Stimulated activated CD4-positive, alpha-beta T cell treated with anti-CD3 and anti-CD28 coated beads, Interleukin-12 subunit alpha, Interleukin-12 subunit beta, amount 100 ng/mL, for 24 hours (primary cell): ENCODE results near the gene CELF4.

Experiments
- DNase-seq, 2 experiments: peaks; one replicate each; pipeline ENCODE4 v3.0.0-alpha.2; 2020; ENCODE audit warnings: low read depth in 2 of 2

Gene CELF4

DNA sequence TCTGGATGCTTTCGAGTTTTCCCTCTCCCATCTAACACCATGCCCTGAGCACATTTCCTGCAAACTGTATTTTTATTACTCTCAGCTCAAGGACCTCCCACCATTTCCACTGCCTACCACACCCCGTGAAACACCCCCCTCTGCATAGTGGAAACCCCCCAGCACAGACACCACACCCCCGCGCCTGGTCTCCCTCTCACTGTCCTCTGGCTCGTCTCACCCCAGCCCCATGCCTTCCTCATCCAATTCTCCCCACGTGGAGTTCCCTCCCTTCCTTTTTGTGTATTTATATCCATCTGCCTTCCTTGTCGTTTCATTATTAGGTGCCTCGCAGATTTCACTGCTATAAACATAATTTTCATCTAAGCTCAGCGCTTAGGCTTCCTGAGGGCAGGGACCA lies 307.5 kb downstream of the CELF4 start:
- no peak for DNase-seq

DNA sequence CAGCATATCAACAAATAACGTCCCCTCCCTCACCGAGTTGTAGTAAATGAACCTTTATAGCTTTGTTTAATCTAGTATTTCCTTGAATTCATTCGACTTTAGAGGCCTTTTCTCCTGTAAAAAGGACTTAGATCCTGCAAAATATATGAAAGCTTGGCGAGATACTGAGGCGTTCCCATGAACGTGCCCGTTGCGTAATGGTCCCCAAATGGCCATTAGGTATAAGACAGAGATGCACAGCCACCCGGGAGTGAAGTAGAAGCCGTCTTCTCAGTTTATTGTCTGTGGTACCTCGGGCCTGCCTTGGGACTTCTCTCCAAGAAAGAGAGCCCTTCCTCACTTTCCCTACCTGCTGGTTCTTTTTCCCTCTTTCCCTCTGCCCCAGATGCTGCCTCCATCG lies 310.6 kb downstream of the CELF4 start:
- DNase-seq, result no peak

DNA sequence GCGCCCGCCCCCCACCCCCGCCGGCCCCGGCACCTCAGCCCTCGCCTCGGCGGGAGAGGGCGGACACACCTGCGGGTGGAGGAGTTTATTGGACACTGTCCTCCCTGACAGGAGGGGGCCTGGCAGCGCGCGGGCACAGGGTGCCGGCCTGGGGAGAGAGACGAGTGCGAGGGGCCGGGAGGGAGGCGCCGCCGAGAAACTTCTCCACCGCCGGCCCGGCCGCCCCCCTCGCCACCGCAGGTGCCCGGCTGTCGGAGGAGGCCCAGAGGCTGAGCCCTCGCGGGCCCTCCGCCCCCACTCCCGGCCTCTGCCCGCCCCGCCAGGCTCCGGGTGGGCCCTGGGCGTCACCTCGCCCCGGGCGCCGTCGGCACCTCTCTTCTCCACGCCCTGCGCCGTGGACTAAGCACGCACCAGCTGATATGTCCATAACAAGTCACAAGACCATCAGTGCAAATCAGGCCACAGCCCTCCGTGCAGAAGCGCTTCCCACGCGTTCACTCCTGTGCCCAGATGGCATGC lies 311.3 kb downstream of the CELF4 start:
- DNase-seq, result no peak

DNA sequence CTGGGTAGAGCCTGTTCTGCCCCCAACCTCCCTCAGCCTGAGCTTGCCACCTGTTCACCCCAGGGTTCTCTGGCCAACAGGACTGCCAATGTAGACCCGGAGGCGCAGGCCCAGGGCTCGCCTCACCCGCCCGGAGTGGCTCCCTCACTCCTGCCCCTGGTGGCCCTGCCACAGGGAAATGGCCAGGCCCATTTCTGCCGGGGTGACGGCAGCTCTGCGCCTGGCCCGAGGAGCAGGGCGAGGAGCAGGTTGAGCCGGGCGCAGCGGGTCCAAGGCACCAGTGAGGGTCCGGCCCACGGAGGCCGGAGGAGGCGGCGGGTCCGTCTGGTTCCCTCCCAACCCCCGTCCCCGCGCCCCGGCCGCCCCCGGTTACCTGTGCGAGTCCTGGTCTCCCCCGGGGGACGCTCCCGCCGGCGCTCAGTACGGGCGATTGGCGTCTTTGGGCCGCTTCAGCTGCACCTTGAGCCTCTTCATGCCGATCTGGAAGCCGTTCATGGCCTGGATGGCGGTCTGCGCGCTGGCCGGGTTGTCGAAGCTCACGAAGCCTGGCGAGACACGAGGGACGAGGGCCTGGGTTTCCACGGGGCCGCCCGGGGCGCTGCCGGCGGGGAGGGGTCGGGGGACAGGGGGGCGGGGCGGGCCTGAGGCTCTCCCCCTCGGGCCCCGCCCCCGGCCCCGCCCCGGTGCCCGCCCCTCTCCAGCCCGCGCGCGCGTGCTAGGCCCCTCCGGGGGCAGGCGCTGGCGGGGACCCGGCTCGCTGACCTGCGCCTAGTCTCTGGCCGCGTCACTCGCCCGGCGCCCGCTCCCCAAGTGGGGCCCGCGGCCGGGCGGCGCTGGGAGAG lies 312.0 kb downstream of the CELF4 start:
- no peak for DNase-seq

DNA sequence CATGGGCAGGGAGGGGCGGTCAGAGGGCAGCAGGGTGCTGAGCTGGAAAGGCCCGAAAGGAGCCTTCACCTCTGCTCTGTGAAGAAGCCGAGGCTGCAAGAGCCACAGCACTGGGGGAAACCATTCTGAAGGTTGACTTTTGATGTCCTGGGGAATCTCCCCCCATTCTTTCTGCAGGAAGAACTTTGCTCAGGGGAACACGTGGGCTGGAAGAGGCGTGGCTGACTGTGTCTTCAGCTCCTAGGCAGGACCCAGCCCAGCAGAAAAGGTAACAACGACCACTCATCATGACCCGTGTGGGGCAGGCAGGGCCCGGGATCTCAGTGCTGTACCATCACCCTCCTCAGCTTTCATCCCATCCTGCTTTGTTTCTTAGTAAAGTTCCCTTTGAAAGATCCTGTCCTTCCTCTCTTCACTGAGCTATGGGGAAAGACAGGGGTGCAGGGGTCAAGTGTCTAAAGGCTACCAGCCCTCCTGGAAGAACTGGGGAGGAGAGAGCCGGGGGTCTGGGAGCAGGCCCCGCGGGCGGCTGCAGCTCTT lies 312.7 kb downstream of the CELF4 start:
- no peak for DNase-seq

DNA sequence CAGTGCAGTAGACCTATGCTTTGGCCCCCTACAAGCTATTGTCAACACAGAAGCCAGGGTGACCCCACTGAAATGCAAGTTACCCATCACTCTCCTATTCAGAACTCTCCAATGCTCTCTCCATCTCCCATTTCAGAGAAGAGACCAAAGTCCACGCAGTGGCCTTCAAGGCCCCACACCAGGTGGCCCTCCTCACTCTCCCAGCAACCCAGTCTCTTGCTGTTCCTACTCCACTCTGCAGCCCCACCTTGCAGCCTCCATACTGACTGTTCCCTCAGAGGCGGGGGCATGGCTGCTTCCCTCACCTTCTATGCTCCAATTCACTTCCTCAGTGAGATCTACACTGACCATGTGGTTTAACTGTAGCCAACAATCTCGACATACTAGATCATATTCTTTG lies 313.3 kb downstream of the CELF4 start:
- DNase-seq, result no peak

DNA sequence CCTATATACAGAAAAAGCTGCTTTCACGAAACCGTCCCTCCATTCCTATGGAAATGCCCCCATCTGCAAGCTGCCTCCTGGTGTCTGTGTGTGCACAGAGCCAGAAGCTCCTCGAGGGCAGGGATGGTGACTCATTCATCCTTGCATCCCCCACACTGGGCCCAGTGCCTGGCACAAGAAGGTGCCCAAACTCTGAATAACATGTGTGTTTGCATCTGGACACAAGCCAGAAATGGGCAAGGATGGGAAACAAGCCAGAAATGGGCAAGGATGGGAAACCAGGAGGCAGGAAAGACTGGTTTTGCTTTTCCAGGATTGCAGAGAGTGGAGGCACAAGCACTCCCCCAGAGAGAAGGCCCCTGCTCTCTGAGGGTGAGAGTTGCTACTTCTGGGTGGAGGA lies 313.9 kb downstream of the CELF4 start:
- no peak for DNase-seq

DNA sequence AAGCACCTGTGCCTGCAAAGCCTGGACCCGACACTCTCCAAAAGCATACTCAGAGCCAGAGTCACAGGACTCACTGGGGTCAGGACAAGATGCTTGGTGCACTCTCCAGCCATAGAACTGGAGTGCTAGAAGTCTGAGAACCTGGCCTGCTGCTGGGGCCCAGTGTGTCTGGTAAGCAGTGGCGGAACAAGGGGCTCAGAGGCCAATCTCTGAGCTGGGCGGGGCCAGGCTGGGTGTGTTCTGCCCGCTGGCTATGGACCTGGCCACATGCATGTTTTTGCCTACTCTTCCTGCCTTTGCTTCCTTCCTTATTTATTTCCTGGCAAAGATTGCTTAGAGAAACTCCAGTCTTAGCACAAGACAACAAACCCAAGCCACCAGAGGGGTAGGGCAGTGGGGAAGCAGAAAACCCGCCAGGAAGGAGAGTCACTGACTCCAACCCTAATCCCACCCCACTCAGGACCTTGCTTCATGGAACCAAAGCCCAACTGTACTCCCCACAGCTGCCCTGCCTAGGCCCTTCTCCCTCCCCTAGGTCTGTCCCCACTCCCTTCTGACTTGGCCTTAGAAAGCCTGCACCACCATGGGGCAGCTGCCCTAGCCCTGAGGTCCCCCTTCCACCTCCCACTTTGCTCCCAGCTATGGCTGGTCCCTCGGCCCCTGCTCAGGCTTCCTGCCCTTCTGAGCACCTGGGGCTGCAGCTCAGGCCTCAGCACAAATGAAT lies 315.5 kb downstream of the CELF4 start:
- DNase-seq, result no peak

DNA sequence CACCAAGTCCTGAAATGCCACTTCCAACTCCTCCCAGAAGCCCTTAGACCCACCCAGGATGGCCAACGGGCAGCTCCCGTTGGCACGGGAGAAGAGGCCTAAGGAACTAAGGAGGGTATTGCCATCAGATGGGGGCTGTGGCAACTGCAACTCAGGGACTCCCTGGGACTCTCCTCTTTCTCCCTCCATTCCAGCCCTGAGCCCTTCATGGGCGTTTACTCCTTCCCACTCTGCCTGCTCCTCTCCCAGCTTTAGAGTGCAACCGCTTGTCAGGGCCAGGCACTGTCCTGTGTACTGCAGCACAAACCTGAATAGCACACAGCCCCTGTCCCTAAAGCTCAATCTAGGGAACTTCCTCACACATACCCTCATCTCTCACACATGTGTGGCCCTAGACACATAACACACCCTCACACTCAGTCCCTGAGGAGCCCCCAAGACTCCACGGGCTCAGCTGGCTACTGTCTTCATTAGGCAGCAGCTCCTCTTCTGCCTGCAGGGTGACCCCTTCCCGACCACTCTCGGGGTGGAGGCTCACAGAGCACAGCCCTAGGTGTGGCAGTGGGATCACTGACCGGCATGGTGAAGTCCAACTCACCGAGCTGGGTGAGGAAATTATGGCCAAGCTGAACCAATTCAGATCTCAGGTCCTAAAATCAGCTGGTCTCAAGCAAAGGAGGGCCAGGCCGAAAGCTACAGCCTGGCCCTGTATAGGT lies 316.3 kb downstream of the CELF4 start:
- DNase-seq, result no peak

DNA sequence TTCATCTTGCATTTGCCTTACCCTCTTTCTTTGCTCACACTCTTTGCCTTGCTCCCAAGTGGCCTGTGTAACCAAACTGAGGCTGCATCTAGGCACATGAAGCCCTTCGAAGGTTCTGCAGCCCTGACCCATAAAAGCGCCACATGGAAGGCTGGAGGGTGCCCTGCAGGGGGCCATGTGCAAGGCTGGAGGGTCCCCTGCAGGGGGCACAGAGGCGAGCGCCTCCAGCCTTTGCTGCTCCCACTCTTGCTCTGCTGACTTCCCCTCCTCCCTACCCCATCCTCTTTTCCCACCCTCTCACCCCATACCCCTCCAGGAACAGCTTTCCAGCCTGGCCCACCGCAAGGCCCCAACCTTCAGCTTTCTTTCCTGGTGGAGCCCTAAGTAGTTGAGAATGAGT lies 317.3 kb downstream of the CELF4 start:
- no peak for DNase-seq

DNA sequence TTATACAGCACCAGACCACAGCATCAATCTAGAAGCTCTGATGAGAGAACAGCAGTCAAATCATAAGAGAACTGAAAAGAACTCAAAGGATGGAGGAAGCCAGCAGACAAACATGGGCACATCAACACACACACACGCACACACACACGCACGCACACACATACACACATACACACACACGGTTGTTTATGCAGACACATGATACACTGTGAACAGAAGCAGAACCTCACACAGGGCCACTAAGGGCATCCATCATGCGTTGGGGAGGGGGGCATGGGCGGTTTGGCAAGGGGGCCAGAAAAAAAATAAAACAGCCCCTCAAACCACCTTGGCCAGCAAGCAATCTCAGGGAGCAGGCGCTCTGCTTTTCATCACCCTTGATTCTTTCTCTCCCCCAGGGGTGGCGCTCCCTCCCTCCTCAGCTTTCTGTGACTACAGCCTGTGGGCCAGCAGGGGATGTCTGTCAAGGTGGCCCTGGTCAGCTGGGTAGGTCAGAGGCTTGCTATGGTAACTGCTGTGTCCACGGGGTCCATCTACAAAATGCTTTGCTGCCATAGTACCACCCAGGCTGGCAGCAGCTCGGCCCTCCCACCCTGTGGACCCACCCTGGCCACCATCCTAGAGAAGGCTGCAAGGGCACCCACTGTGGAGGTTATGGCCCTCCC lies 318.0 kb downstream of the CELF4 start:
- DNase-seq, result no peak

DNA sequence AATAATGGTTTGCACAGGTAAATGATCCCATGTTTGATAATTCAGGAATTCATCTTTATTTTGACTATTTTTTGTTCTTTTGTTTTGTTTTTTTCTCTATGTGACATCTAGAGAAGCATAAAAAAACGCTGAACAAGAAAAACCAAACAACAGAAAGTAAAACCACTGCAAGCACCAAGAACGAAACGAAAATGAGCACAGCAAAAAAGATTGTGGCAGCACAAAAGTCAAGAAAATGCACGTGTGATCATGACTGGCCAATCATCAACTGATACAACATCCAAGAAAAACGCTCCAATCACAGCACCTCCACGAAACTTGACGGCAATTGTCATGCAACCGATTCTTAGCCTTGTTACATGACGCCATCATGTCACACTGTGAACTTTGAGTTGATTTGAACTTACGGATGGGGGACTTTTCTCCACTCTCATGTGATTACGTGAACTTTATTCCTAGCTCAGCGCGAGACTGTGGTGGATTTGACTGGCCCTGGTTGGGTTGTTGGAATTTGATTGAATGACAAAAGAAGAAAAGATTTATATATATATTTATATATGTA lies 318.7 kb downstream of the CELF4 start:
- DNase-seq, result no peak

DNA sequence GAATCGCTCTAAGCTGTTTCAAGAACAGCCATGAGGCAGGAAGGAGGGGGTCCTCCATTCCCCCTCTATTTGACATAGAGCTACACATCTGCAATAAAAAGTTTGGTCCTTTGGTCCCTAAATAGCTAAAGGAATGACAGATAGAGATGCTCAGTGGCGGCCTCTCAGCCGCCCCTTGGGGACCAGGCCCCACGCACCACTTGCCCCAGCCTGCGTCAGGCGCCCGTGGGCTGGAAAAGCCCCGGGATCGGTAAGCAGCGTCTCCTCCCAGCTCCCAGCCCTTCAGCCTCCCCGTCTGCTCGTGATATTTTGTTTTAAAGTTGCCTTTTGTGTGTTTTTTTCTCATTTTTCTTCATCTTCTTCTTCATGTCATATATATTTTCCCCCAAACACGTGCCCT lies 321.0 kb downstream of the CELF4 start:
- DNase-seq, result no peak

DNA sequence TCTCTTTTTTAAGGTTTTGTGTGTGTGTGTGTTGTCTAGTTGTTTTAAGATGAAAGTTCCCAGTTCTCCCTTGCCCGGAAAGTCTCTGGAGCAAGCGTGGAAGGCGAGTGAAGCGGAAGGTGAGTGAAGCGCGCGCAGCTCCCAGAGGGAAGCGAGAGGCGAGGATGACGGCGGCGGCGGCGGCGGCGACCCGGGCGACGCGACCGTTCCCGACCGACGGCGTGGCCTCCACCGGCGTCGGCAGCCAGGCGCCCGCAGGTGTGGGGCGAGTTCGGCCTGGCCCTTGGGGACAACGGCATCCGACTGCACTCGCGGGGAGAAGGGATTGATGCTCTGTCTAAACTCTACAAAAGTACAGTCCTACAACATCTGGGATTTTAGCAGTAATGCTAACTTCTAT lies 321.9 kb downstream of the CELF4 start:
- no peak for DNase-seq

DNA sequence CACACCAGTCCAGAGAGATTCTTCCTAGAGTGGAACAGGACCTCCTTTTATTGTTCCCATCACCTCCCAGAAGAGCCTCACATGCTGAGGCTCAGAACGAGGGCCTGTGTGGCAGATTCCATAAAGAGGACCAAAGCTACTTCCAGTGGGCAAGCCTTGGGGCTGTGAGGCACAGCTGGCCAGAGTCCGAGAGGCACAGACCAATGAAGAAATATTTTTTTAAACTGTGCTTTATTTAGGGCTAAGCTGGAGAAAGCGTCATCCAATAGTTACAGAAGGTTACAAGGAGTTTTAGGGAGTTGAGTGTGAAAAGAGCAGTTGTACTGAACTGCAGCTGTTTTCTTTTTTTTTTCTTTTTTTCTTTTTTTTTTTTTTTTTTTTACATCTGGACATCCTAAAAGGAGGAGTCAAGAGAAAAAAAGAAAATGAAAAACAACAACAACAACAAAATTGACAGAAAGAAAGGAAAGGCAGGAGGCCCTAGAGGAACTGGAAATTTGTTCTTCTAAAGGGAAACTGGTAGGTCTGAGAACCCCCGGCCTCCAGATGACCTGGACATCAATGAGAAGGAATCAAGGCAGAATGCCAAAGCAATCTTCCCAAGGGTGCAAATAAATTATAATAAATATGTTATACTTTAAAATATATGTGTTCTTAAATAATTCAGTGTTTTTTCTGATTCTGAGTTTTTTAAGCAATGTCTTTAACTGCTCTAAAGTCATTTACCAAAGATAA lies 322.6 kb downstream of the CELF4 start:
- no peak for DNase-seq

DNA sequence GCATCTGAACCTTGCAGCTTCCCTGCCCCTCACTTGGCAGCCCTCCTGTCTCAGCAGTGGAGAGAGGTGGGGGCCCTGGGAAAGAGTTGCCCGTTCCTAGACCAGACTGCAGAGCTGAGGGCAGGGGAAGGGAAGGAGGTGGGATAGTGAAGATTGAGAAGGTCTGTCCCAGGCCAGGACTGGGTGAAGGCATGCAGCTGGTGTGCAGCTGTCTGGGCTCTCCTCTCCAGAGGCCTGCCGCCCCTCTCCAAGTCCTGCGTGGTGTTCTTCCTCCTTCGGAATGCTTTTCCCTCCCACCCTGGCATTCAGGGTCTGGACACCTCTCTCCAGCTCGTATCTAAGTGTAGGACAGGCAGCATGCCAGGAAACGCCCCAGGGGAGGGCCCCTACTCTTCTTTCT lies 323.5 kb downstream of the CELF4 start:
- no peak for DNase-seq

DNA sequence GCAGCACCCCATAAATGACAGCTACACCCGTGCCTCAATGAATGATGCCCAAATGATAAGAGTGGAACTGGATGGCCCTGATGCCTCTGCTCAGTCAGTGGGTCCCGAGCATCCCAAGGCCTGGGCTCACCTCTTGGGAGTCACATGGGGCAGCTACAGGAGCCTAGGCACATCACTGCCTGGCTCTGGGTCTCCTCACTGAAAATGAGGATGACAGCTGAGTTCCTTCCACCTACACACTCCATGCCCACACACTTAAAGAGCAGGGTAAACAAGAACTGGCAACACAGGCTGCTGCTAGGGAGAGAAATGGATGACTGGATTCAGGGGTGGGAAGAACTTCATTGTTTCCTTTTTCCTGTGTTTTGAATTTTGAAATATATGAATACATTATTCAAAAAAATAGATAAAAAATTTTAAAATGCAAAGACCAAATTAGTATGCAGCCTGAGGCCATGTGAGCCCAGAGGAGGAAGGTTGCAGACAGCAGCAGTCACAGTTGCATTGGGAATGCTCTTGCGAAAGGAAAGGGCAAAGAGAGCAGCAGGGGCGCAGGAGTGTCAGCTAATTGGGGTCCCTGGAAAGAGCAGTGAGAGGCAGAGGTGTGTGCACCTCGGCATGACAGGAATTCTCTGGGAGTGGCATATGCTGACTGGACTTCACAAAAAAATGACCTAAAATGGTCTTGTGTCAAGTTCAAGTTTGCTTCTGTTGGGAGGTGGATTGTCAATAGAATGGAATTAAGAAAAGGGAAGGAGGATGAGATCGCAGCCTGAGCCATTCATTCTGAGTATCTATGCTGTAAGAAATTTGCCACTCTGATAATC lies 327.1 kb downstream of the CELF4 start:
- DNase-seq, result no peak

DNA sequence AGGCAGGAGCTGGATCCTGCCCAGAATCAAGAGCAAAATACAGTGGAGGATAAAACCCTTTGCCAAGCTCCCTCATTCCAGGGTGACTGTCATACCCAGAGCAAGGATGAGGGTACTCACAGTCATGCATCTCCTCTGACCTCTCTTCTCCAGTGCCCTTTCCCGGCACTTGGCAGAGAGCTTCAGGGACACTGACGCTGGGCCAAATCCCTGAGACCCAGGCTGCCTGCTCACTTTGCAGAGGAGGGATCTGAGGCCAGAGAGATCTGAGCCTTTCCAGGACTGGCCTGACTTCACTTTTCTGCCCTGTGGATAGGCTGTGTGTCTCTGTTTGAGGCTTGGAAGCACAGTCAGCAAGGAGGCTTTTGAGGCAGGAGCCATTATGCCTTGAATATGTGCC lies 330.0 kb downstream of the CELF4 start:
- DNase-seq, result no peak

DNA sequence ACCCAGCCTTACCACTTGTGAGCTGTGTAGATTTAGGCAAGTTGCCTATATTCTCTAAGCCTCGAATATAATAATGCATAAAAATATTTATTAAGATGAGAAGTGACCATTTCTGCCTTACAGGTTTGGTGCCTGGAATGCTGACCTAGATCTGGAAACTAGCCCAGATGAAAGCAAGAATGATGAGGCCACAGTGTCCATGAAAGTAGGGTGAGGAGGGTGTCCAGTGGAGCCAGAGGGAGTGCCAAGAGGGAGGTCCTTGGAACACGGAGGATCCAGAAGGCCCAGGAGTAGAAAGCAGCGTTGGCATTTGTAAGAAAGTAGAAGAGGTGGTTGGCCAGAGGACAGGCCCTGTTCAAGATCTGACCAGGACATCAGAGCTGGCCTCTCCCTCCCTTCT lies 334.3 kb downstream of the CELF4 start:
- DNase-seq, result no peak

DNA sequence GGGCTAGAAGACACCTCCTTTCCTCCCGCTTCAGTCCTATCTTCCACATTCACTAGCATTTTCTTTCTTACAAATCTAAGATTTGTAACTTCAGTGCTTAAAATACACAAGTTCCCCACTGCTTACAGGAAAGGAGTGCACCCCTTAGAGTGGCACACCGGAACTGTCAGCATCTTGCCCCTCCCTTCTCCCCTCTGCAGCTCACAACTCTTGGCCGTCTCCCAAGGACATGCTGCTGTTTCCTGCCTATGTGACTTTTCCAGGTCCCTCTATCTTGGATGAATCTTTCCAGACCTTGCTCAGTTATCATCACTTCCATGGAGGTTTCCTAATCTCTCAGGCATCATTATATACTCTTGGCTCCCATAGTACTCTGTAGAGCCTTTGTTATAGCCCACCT lies 334.8 kb downstream of the CELF4 start:
- DNase-seq, result no peak
